HG02588 (cell line): ENCODE measurements around the gene GMEB1.
"Not testable (repeated sequence)": the region's sequence is repeated elsewhere in the genome, so short reads cannot be mapped to it uniquely, and the experiment has no call there.

Source experiments
- ATAC-seq: cut with Tn5 transposase; IDR thresholded peaks from one replicate; pipeline ENCODE4 v1.9.1; 2021; ENCODE audit warnings: mild to moderate bottlenecking, moderate library complexity; ENCODE audit not compliant: unreplicated experiment

The GMEB1 gene

GRCh38 chr1:28750330-28750729 lies 81.7 kb downstream of the GMEB1 start:
- no peak for ATAC-seq

- ATAC-seq, result not testable (repeated sequence)
These were observed 82.2 kb downstream of the GMEB1 start for GRCh38 chr1:28750771-28751294.

- no peak for ATAC-seq
These were observed 82.9 kb downstream of the GMEB1 start for GRCh38 chr1:28751315-28752060.

- ATAC-seq, result no peak
These were observed 87.1 kb downstream of the GMEB1 start for GRCh38 chr1:28755701-28756100.

- no peak for ATAC-seq
These were observed 88.3 kb downstream of the GMEB1 start for GRCh38 chr1:28756846-28757245.

GRCh38 chr1:28758420-28758819 lies 89.8 kb downstream of the GMEB1 start:
- no peak for ATAC-seq

GRCh38 chr1:28759257-28759656 lies 90.7 kb downstream of the GMEB1 start:
- ATAC-seq, result no peak

GRCh38 chr1:28761189-28761588 lies 92.6 kb downstream of the GMEB1 start:
- ATAC-seq, result no peak

GRCh38 chr1:28766532-28767183 lies 98.1 kb downstream of the GMEB1 start:
- no peak for ATAC-seq
